ENCODE data around the gene ZNF302. TPM values are rescaled to one million over a fixed set of nuclear protein-coding genes. Genes with fewer than 3 reads are reported as not detected.
A peak's percentile ranks its signal among the peaks of the same experiment; 100 is the strongest.
"Not testable (repeated sequence)": the region's sequence is repeated elsewhere in the genome, so short reads cannot be mapped to it uniquely, and the experiment has no call there.

The ZNF302 gene
- total RNA-seq (ENCODE audit: insufficient read depth, low replicate concordance) = 24.1 TPM

GRCh38 chr19:34677386-34678084 is at the start of gene ZNF302:
TSS of gene ZNF302 (plus strand) at chr19:34677678. CDS start at chr19:34678805, 1,127 bp downstream.
- peak; percentile 99 for DNase-seq (ENCODE audit: low spot score)

GRCh38 chr19:34633802-34634201 is 43.7 kb upstream of the ZNF302 start:
- DNase-seq (ENCODE audit: low spot score) = no peak

- DNase-seq (ENCODE audit: low spot score) = peak; percentile 60
Measured at GRCh38 chr19:34639491-34640085, 37.9 kb upstream of the ZNF302 start.

GRCh38 chr19:34642241-34642640 is 35.2 kb upstream of the ZNF302 start:
- DNase-seq (ENCODE audit: low spot score) = no peak

GRCh38 chr19:34644991-34645461 is 32.5 kb upstream of the ZNF302 start:
- DNase-seq (ENCODE audit: low spot score) = no peak

GRCh38 chr19:34645551-34645950 is 31.9 kb upstream of the ZNF302 start:
- DNase-seq (ENCODE audit: low spot score) = no peak

GRCh38 chr19:34649886-34650543 is 27.5 kb upstream of the ZNF302 start:
- DNase-seq (ENCODE audit: low spot score) = no peak

- DNase-seq (ENCODE audit: low spot score) = no peak
Measured at GRCh38 chr19:34651747-34652146, 25.7 kb upstream of the ZNF302 start.

- DNase-seq (ENCODE audit: low spot score) = no peak
Measured at GRCh38 chr19:34654796-34655195, 22.7 kb upstream of the ZNF302 start.

GRCh38 chr19:34655651-34656050 is 21.8 kb upstream of the ZNF302 start:
- DNase-seq (ENCODE audit: low spot score) = no peak

GRCh38 chr19:34661357-34661756 is 16.1 kb upstream of the ZNF302 start:
- DNase-seq (ENCODE audit: low spot score) = no peak

GRCh38 chr19:34662919-34663318 is 14.6 kb upstream of the ZNF302 start:
- no peak for DNase-seq (ENCODE audit: low spot score)

GRCh38 chr19:34664168-34664567 is 13.3 kb upstream of the ZNF302 start:
- DNase-seq (ENCODE audit: low spot score) = no peak

- no peak for DNase-seq (ENCODE audit: low spot score)
Measured at GRCh38 chr19:34664870-34665269, 12.6 kb upstream of the ZNF302 start.

- not testable (repeated sequence) for DNase-seq (ENCODE audit: low spot score)
Measured at GRCh38 chr19:34665275-34665674, 12.2 kb upstream of the ZNF302 start.

- DNase-seq (ENCODE audit: low spot score) = no peak
Measured at GRCh38 chr19:34666200-34666957, 11.1 kb upstream of the ZNF302 start.

- no peak for DNase-seq (ENCODE audit: low spot score)
Measured at GRCh38 chr19:34666958-34667265, 10.6 kb upstream of the ZNF302 start.

- no peak for DNase-seq (ENCODE audit: low spot score)
Measured at GRCh38 chr19:34667349-34668076, 10.0 kb upstream of the ZNF302 start.

GRCh38 chr19:34668077-34668689 is 9.3 kb upstream of the ZNF302 start:
- DNase-seq (ENCODE audit: low spot score) = not testable (repeated sequence)

GRCh38 chr19:34668690-34669089 is 8.8 kb upstream of the ZNF302 start:
- DNase-seq (ENCODE audit: low spot score) = not testable (repeated sequence)

GRCh38 chr19:34669305-34669704 is 8.2 kb upstream of the ZNF302 start:
- no peak for DNase-seq (ENCODE audit: low spot score)
